Psoas muscle (tissue), 8 donors: ENCODE data around the gene ATXN10. TPM values are rescaled to one million over a fixed set of nuclear protein-coding genes. Genes with fewer than 3 reads are reported as not detected.

Experiments
- ATAC-seq, 4 donors: fragments of 200-7000 bp; cut with Tn5 transposase; one replicate each; pipeline ENCODE4 v1.9.1; 2020; ENCODE audit warnings: moderate library complexity in 3 of 4, mild to moderate bottlenecking in 2 of 4
- DNase-seq, 2 donors: peaks; one replicate each; pipeline ENCODE4 v3.0.0-alpha.2; 2020
- H3K27ac ChIP-seq: fragments of 200-600 bp; one replicate; pipeline ENCODE4 v1.8.0; 2022
- H3K27me3 ChIP-seq, 3 donors: fragments of 200-600 bp in 1 of 3; one replicate each; pipeline versions ENCODE4 v1.6.1 to v1.8.0; 2013 to 2022; ENCODE audit warnings: low read length in 2 of 3, mild to moderate bottlenecking in 2 of 3, moderate library complexity in 1 of 3; ENCODE audit not compliant: insufficient read depth in 3 of 3
- H3K36me3 ChIP-seq, 2 donors: fragments of 200-600 bp in 1 of 2; one replicate each; pipeline versions ENCODE4 v1.6.1 to v1.8.0; 2013 to 2022; ENCODE audit warnings: low read depth in 1 of 2, mild to moderate bottlenecking in 1 of 2, moderate library complexity in 1 of 2; ENCODE audit not compliant: insufficient read depth in 1 of 2
- H3K4me1 ChIP-seq: fragments of 200-600 bp; one replicate; pipeline ENCODE4 v1.8.0; 2022
- H3K4me3 ChIP-seq: fragments of 200-600 bp; one replicate; pipeline ENCODE4 v1.8.0; 2022; ENCODE audit warnings: mild to moderate bottlenecking
- H3K9me3 ChIP-seq: fragments of 200-600 bp; one replicate; pipeline ENCODE4 v1.8.0; 2022
- CTCF ChIP-seq: fragments of 200-600 bp; IDR thresholded peaks from one replicate; pipeline ENCODE4 v1.8.0; 2022; ENCODE audit warnings: antibody characterized with exemption
- WGBS, 3 donors: extraction: QIAGEN DNeasy Blood & Tissue Kit; methylation state at CpG; one replicate each; pipeline versions ENCODE4 v1.1.6 to v1.1.7; 2013; 5-methylcytosine and 5-hydroxymethylcytosine counted together
- intact Hi-C, 2 donors: fragments of 100-400 bp; cut with DNase I; formaldehyde crosslinking; loops; one replicate each; pipeline versions ENCODE4 v1.11.0 to v1.14.2; 2022
- polyA plus RNA-seq, 3 donors: library from polyadenylated mRNA; stranded (reverse); fragments of 200-250 nt; gene quantifications; one replicate each; pipeline ENCODE4 v1.2.3, GENCODE V29; 2013
- total RNA-seq, 4 donors: library from RNA; stranded (reverse); fragmentation: NEBNext Ultra II Directional in 2 of 4; extraction: Animal tissue kit (Norgen Biotek cat#: 25700) in 2 of 4; gene quantifications; one replicate each; pipeline versions ENCODE4 v1.2.1 to v1.2.4, GENCODE V29; 2021 to 2023
- donor health status: healthy with polysubstance abuse.
- donor health status: DM: no; HTN: no; CAD: no; lungs with moderate emphysema.
- donor health status: Bipolar disorder and iron deficiency.
- donor health status: healthy.
- donor health status: DM: yes; HTN: yes; CAD: no.
- donor health status: DM: no; HTN: no; CAD: no.
- donor health status: DM: no; HTN: no; CAD: no.
- donor health status: DM: yes; HTN: yes; CAD: no.

The ATXN10 gene
- total and polyA plus RNA-seq, 7 donors = 57.7 to 173 (median 115) TPM

DNA sequence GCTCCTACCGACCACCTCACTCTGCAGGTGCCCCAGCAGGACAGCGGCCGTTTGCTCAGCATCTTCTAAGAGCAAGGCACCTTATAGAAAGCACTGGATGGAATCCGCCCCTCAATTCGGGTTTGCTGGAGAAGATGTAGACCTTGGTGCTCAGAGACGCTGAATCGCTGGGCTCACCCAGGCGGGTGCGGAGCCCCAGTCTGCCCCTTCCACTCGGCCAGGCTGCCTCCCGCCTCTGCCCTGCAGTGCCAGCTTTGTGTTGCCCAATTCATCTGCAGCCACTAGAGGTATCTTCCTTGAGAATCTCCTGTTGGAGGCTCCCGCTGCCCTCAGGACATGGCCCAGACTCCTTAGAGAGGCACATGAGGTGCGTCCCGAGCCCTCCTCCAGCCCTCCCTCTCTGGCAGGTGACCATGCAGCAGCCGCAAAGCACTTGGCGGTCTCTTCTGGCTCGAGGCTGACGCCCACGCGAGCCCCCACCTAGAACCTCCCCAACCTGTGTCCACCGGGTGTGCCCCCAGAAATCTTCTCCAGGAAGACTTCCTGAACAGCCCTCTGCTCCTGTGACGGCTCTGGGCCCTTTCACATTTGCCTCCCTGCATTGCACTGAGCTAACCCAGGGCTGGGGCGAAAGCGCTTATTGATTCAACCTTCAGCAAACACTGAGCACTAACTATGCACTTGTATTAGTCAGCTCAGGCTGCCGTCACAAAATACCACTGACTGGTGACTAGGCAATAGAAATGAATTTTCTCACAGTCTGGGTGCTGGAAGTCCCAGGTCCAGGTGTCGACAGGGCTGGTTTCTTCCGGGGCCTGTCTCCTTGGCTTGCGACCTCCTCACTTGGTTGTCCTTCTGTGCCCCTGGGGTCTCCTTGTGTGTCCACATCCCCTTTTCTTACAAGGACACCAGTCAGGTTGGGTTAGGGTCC lies 187.9 kb downstream of the ATXN10 start:
- 93% methylated on average over 28 of the region's 28 CpGs for WGBS, 3 donors
- ATAC-seq = no peak
- H3K9me3 ChIP-seq = no peaks in the 10 kb centered on the region
- intact Hi-C loops = loop anchor here (5.0 kb wide), 2 partner anchors 212 to 282 kb away; no protein-coding TSS in a partner anchor
- peaks cover 0 to 24% of the 10 kb centered on the region in 2 donors for H3K36me3 ChIP-seq
- no peak for DNase-seq
- H3K4me1 ChIP-seq = no peaks in the 10 kb centered on the region
- no peak overlapping the region for H3K27ac ChIP-seq
- H3K4me3 ChIP-seq = no peak overlapping the region
- no peak for TF ChIP-seq CTCF
- no peaks in the 10 kb centered on the region for H3K27me3 ChIP-seq

DNA sequence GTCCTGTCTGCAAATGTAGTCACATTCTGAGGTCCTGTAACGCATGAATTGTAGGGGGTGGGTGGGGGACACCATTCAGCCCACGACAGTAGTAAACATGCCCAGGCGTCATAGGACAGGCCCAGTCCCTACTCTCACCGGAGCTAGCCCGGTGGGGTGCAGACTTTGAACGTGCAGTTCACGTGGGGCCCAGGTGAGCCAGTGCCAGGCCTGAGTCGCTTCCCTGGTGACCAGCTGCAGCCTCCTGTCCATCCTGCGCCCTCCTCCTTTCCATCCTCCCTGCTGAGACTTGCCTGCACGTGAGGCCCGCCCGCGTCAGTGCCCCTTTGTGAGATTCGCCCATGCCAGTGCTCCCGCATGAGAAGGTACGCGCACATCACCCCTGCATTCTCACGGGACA lies 188.6 kb downstream of the ATXN10 start:
- intact Hi-C loops = loop anchor here (5.0 kb wide), 2 partner anchors 213 to 283 kb away; no protein-coding TSS in a partner anchor
- Histone ChIP-seq H3K36me3 (peaks cover 0 to 17% of the 10 kb centered on the region in 2 donors), H3K4me3 (no peak overlapping the region), H3K9me3 (no peaks in the 10 kb centered on the region), H3K27ac (no peak overlapping the region), H3K4me1 (no peaks in the 10 kb centered on the region), H3K27me3 (peaks cover 0 to 4% (median 0%) of the 10 kb centered on the region in 3 donors)
- no peak for TF ChIP-seq CTCF
- 91 to 95% (median 93%) methylated on average over 17 to 18 of the region's 18 CpGs for WGBS, 3 donors
- DNase-seq (no peak), ATAC-seq (no peak)

DNA sequence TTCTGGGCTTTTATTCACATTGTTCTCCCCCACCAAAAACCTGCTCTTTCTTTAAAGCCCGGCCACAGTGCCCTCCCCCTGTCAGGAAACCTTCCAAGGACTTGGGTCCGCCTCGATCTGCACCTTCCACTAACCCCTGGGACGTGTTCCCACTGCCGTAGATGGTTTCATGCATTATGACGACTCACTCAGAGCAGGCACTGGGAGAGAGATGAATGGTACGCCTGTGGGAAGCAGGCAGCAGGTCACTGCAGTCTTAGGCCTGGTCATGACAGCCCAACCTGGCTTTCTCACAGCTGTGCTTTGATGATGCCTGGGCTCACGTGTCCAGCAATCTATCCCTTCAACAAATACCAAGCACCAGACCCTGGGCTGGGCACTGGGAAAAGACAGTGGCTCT lies 189.6 kb downstream of the ATXN10 start:
- intact Hi-C loops = loop anchor here (5.0 kb wide), 2 partner anchors 214 to 284 kb away; no protein-coding TSS in a partner anchor
- Histone ChIP-seq H3K27me3 (peaks cover 0 to 14% (median 0%) of the 10 kb centered on the region in 3 donors), H3K27ac (no peak overlapping the region), H3K9me3 (no peaks in the 10 kb centered on the region), H3K36me3 (peaks cover 0 to 8% of the 10 kb centered on the region in 2 donors), H3K4me1 (peaks cover under 1% of the 10 kb centered on the region), H3K4me3 (no peak overlapping the region)
- TF ChIP-seq CTCF = no peak
- DNase-seq (no peak), ATAC-seq (no peak)
- 71 to 77% (median 75%) methylated on average over 8 of the region's 8 CpGs for WGBS, 3 donors

DNA sequence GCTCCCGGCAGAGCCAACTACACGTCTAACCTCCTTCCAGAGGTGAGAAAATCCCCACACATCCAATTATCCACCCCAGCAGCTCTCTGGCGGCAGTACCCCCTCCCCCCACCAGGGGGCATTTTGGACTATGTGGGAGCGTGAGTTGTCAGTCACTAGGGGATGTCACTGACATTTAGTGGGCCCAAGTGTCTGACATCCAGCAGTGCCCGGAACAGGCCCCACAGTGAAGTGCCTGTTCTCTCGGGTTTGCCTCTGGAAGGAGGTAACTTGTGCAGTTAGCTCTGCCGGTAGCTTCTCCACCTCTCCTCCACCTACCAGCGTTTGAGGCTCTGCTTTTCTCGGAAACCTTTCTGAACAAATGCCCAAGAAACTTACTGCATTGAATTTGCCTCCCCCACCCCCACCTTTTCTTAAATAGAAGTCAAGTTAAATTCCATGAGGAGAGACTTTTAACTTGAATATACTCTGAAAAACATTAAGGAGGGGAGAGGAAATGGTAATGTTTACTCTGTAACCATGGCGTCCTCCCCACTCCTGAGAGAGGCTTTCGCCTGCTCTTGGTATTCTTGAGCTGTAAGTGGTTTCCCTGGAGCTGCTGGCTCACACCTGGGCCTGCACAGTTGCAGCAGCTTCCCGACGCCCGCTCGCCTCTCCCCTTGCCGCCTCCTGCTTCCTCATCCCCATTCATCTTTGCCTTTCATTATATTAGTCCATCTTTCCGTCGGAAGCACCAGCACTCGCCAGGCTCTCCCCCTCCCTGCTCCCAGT lies 192.5 kb downstream of the ATXN10 start:
- WGBS, 3 donors = 45 to 53% (median 49%) methylated on average over 19 of the region's 19 CpGs
- Histone ChIP-seq H3K9me3 (no peaks in the 10 kb centered on the region), H3K4me3 (no peak overlapping the region), H3K36me3 (peaks cover 0 to 5% of the 10 kb centered on the region in 2 donors), H3K27me3 (peaks cover 0 to 43% (median 15%) of the 10 kb centered on the region in 3 donors), H3K4me1 (peaks cover 8% of the 10 kb centered on the region), H3K27ac (no peak overlapping the region)
- peak; percentile 72 to 79 for DNase-seq
- ATAC-seq = peak; percentile 53 to 72 (median 62)
- intact Hi-C loops = loop anchor here (1.0 to 5.0 kb wide), 3 partner anchors 217 to 287 kb away; no protein-coding TSS in a partner anchor
- TF ChIP-seq CTCF = peak; percentile 92
